ENCODE data around the gene TNFRSF19.
"Not testable (repeated sequence)": the region's sequence is repeated elsewhere in the genome, so short reads cannot be mapped to it uniquely, and the experiment has no call there.

Gene TNFRSF19

DNA sequence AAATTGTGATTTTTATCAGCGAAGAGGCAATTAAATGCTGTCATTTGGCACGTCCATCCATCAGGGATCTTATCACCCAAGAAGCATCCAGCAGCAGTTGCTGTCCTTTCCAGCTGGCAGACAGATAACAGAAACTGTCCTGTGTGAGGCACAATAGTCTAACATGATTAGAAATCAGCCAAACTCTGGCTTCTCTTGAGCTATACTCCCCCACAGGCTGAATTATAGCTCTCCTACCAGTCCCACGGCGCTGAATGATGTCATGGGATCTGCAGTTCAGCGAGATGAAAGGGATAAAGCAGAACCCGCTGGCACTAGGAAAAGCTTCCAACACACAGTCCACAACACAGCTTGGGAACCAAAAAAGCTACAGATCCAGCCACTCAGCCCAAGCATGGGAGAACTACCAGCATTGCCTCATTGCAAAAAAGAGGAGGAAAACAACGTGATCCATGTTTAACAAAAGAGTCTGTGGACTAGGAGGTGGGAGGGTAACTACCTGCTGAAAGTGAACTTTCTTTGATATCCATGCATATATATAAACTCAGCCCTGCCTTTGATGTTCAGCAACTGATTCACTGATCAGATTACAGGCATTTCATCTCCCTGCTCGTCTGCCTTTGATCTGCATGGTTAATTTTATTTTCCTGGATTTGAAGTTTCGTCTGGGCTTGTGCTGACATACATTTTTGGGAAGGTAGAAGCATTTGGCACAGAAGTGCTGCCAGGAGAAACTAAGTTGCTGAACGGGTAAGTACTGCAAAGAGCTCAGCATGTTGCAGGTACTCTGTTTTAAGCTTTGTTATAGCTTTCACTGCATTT is at the start of gene TNFRSF19:
TNFRSF19 (plus strand) TSS at position 314 of the 822 bp plus-strand sequence. CDS start 19,772 bp downstream, outside the sequence.
- no peaks in the 10 kb centered on the region for H3K27me3 ChIP-seq (ENCODE audit: insufficient read depth, insufficient read length)
- H3K4me1 ChIP-seq (ENCODE audit: insufficient read depth, insufficient read length): no peaks in the 10 kb centered on the region
- DNase-seq (ENCODE audit: low read depth, low spot score): no peak
- H3K4me3 ChIP-seq (ENCODE audit: insufficient read length, low read depth): no peak within 1 kb of the TSS
- TF ChIP-seq YY1 (IDR thresholded peaks at IDR 0.05; ENCODE audit: insufficient read depth, insufficient read length) (no peak), ZNF274 (IDR thresholded peaks at IDR 0.05; ENCODE audit: low read depth, low read length) (no peak), SUZ12 (IDR thresholded peaks at IDR 0.05; ENCODE audit: extremely low read depth, insufficient read depth, insufficient read length) (no peak)
- no peaks in the 10 kb centered on the region for H3K9me3 ChIP-seq (ENCODE audit: insufficient read depth, low read length)
- no peak within 1 kb of the TSS for H3K9ac ChIP-seq (ENCODE audit: insufficient read length, low read depth)
- H3K36me3 ChIP-seq (ENCODE audit: insufficient read depth, insufficient read length, low read length): no peaks in the 10 kb centered on the region

- H3K4me3 ChIP-seq (ENCODE audit: insufficient read length, low read depth); H3K4me1 ChIP-seq (ENCODE audit: insufficient read depth, insufficient read length); H3K36me3 ChIP-seq (ENCODE audit: insufficient read depth, insufficient read length, low read length); DNase-seq (ENCODE audit: low read depth, low spot score); H3K9ac ChIP-seq (ENCODE audit: insufficient read length, low read depth); H3K27me3 ChIP-seq (ENCODE audit: insufficient read depth, insufficient read length): not testable (repeated sequence)
- H3K9me3 ChIP-seq (ENCODE audit: insufficient read depth, low read length): peaks cover 13% of the 10 kb centered on the region; the same call in 1 of the 2 replicates
These were observed 40.3 kb upstream of the TNFRSF19 start for GRCh38 chr13:23529926-23530325.

GRCh38 chr13:23531446-23531845 is 38.8 kb upstream of the TNFRSF19 start:
- H3K9me3 ChIP-seq (ENCODE audit: insufficient read depth, low read length): peaks cover 10% of the 10 kb centered on the region; the same call in 1 of the 2 replicates
- no peaks in the 10 kb centered on the region for H3K36me3 ChIP-seq (ENCODE audit: insufficient read depth, insufficient read length, low read length)
- H3K4me1 ChIP-seq (ENCODE audit: insufficient read depth, insufficient read length): no peaks in the 10 kb centered on the region
- no peak overlapping the region for H3K9ac ChIP-seq (ENCODE audit: insufficient read length, low read depth)
- no peak for TF ChIP-seq YY1 (IDR thresholded peaks at IDR 0.05; ENCODE audit: insufficient read depth, insufficient read length)
- no peak for TF ChIP-seq ZNF274 (IDR thresholded peaks at IDR 0.05; ENCODE audit: low read depth, low read length)
- no peak for TF ChIP-seq SUZ12 (IDR thresholded peaks at IDR 0.05; ENCODE audit: extremely low read depth, insufficient read depth, insufficient read length)
- no peak for DNase-seq (ENCODE audit: low read depth, low spot score)
- H3K27me3 ChIP-seq (ENCODE audit: insufficient read depth, insufficient read length): no peaks in the 10 kb centered on the region
- H3K4me3 ChIP-seq (ENCODE audit: insufficient read length, low read depth): no peak overlapping the region

DNA sequence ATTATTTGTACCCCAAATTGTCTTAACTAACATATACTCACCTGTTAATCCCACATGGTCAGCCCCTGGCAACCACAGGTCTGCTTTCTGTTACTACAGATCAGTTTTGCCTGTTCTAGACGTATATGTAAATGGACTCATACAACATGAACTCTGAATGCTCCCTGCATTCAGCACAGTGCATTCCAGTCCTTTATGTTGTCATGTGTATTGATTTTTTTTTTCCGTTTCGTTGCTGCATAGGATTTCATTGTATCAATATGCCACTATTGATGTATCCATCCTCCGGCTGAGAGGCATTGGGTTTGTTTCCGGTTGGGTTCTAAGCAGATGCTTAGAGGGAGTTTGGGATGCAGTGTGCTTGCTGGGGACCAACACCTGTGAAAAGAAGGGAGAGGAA is 36.1 kb upstream of the TNFRSF19 start:
- no peak overlapping the region for H3K9ac ChIP-seq (ENCODE audit: insufficient read length, low read depth)
- H3K9me3 ChIP-seq (ENCODE audit: insufficient read depth, low read length): peaks cover 10% of the 10 kb centered on the region; the same call in 1 of the 2 replicates
- no peaks in the 10 kb centered on the region for H3K27me3 ChIP-seq (ENCODE audit: insufficient read depth, insufficient read length)
- H3K4me1 ChIP-seq (ENCODE audit: insufficient read depth, insufficient read length): no peaks in the 10 kb centered on the region
- H3K4me3 ChIP-seq (ENCODE audit: insufficient read length, low read depth): no peak overlapping the region
- H3K36me3 ChIP-seq (ENCODE audit: insufficient read depth, insufficient read length, low read length): no peaks in the 10 kb centered on the region
- TF ChIP-seq YY1 (IDR thresholded peaks at IDR 0.05; ENCODE audit: insufficient read depth, insufficient read length) (no peak), SUZ12 (IDR thresholded peaks at IDR 0.05; ENCODE audit: extremely low read depth, insufficient read depth, insufficient read length) (no peak), ZNF274 (IDR thresholded peaks at IDR 0.05; ENCODE audit: low read depth, low read length) (no peak)
- no peak for DNase-seq (ENCODE audit: low read depth, low spot score)

- no peak overlapping the region for H3K9ac ChIP-seq (ENCODE audit: insufficient read length, low read depth)
- DNase-seq (ENCODE audit: low read depth, low spot score): no peak
These were observed 28.9 kb upstream of the TNFRSF19 start for GRCh38 chr13:23541221-23541824.

GRCh38 chr13:23544668-23545067 is 25.5 kb upstream of the TNFRSF19 start:
- Histone ChIP-seq H3K36me3 (ENCODE audit: insufficient read depth, insufficient read length, low read length) (no peaks in the 10 kb centered on the region), H3K27me3 (ENCODE audit: insufficient read depth, insufficient read length) (no peaks in the 10 kb centered on the region), H3K9ac (ENCODE audit: insufficient read length, low read depth) (no peak overlapping the region), H3K4me1 (ENCODE audit: insufficient read depth, insufficient read length) (no peaks in the 10 kb centered on the region), H3K9me3 (ENCODE audit: insufficient read depth, low read length) (peaks cover 4% of the 10 kb centered on the region; the same call in 1 of the 2 replicates), H3K4me3 (ENCODE audit: insufficient read length, low read depth) (no peak overlapping the region)
- TF ChIP-seq SUZ12 (IDR thresholded peaks at IDR 0.05; ENCODE audit: extremely low read depth, insufficient read depth, insufficient read length) (no peak), YY1 (IDR thresholded peaks at IDR 0.05; ENCODE audit: insufficient read depth, insufficient read length) (no peak), ZNF274 (IDR thresholded peaks at IDR 0.05; ENCODE audit: low read depth, low read length) (no peak)
- DNase-seq (ENCODE audit: low read depth, low spot score): no peak

More at GRCh38 chr13:23541221-23541824, 28.9 kb upstream of the TNFRSF19 start:
- no peaks in the 10 kb centered on the region for H3K27me3 ChIP-seq (ENCODE audit: insufficient read depth, insufficient read length)
- no peaks in the 10 kb centered on the region for H3K36me3 ChIP-seq (ENCODE audit: insufficient read depth, insufficient read length, low read length)
- H3K9me3 ChIP-seq (ENCODE audit: insufficient read depth, low read length): no peaks in the 10 kb centered on the region
- TF ChIP-seq SUZ12 (IDR thresholded peaks at IDR 0.05; ENCODE audit: extremely low read depth, insufficient read depth, insufficient read length) (no peak), YY1 (IDR thresholded peaks at IDR 0.05; ENCODE audit: insufficient read depth, insufficient read length) (no peak), ZNF274 (IDR thresholded peaks at IDR 0.05; ENCODE audit: low read depth, low read length) (no peak)
- no peak overlapping the region for H3K4me3 ChIP-seq (ENCODE audit: insufficient read length, low read depth)
- no peaks in the 10 kb centered on the region for H3K4me1 ChIP-seq (ENCODE audit: insufficient read depth, insufficient read length)

DNA sequence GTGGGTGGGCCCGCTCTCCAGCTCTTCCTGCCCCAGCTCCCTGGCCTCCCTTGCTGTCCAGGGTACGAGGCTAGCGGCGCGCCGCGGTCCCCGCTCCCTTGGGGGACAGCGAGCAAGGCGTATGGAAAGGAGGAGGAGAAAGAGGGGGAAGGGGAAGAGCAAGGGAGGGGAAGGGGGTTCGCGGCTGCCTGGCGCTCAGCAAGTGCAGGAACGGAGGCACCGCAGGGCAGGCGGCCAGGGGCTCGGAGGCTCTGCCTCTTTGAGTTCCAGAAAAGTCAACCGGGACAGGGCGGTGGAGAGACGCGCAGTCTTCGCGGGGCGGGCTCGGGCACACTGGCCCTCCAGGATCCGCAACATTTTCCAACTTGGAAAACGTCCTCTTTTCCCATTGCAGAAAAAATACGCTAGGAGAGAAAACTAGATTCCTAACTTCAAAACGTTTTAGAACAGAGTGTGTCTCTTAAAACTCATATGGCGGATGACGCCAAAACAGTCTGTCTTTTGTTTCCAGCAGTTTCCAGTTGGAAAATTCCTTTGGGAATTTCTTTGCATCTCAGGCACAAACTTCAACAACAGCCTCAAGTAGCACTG is 23.1 kb upstream of the TNFRSF19 start:
- no peak overlapping the region for H3K9ac ChIP-seq (ENCODE audit: insufficient read length, low read depth)
- DNase-seq (ENCODE audit: low read depth, low spot score): no peak
- H3K4me1 ChIP-seq (ENCODE audit: insufficient read depth, insufficient read length): no peaks in the 10 kb centered on the region
- no peak for TF ChIP-seq ZNF274 (IDR thresholded peaks at IDR 0.05; ENCODE audit: low read depth, low read length)
- no peak for TF ChIP-seq YY1 (IDR thresholded peaks at IDR 0.05; ENCODE audit: insufficient read depth, insufficient read length)
- TF ChIP-seq SUZ12 (IDR thresholded peaks at IDR 0.05; ENCODE audit: extremely low read depth, insufficient read depth, insufficient read length): no peak
- H3K27me3 ChIP-seq (ENCODE audit: insufficient read depth, insufficient read length): no peaks in the 10 kb centered on the region
- H3K4me3 ChIP-seq (ENCODE audit: insufficient read length, low read depth): peak overlapping the region; percentile 12
- no peaks in the 10 kb centered on the region for H3K36me3 ChIP-seq (ENCODE audit: insufficient read depth, insufficient read length, low read length)
- H3K9me3 ChIP-seq (ENCODE audit: insufficient read depth, low read length): peaks cover 4% of the 10 kb centered on the region; the same call in 1 of the 2 replicates

Measured in NT2/D1 (cell line).